A549 (cell line): Measurements from ENCODE around the gene CLDN34. TPM values are rescaled to one million over a fixed set of nuclear protein-coding genes. Genes with fewer than 3 reads are reported as not detected.

Source experiments
- ATAC-seq, 2 experiments: fragments of 200-7000 bp in 1 of 2; fragments of >200 bp in 1 of 2; cut with Nextera tagmentation in 1 of 2; cut with Tn5 transposase in 1 of 2; 3 replicates each; pipeline versions ENCODE4 v1.8.0 to v1.9.1; 2018 to 2020; ENCODE audit warnings: mild to moderate bottlenecking in 1 of 2, moderate library complexity in 1 of 2
- CTCF ChIA-PET: fragments of 300-600 bp; sonication (Branson Sonifier 250); formaldehyde crosslinking; extraction: SDS; loops from one replicate; lab custom pipeline; 2021; ENCODE audit warnings: antibody characterized with exemption, inconsistent platforms; lab: Yijun Ruan, JAX
- POLR2A ChIA-PET: fragments of 350-600 bp; formaldehyde crosslinking; extraction: SDS; loops from one replicate; lab custom pipeline; 2021; ENCODE audit warnings: antibody characterized with exemption, inconsistent platforms; lab: Yijun Ruan, JAX
- DNase-seq, 2 experiments: peaks; one replicate each; pipeline versions ENCODE4 v3.0.0 to v3.0.0-alpha.2; 2011 to 2016; ENCODE audit warnings: low read depth in 1 of 2, low spot score in 1 of 2
- FAIRE-seq: peaks from 2 replicates; lab custom pipeline; 2011; peaks lifted over from hg19 to GRCh38; lab: Jason Lieb, UNC
- H3K27ac ChIP-seq, 2 experiments: fragments of >200 bp; sonication (Bioruptor Twin); formaldehyde crosslinking; 3 replicates each; pipeline ENCODE4 v1.5.1; 2016 to 2017
- H3K4me1 ChIP-seq: fragments of >200 bp; sonication (Bioruptor Twin); formaldehyde crosslinking; 3 replicates; pipeline ENCODE4 v1.6.1; 2016
- H3K4me2 ChIP-seq: fragments of >200 bp; sonication (Bioruptor Twin); formaldehyde crosslinking; 3 replicates; pipeline ENCODE4 v1.6.1; 2016
- H3K4me3 ChIP-seq: fragments of >200 bp; sonication (Bioruptor Twin); formaldehyde crosslinking; 3 replicates; pipeline ENCODE4 v1.5.1; 2016
- H3K9me3 ChIP-seq: fragments of >200 bp; sonication (Bioruptor Twin); formaldehyde crosslinking; 3 replicates; pipeline ENCODE4 v1.6.1; 2016
- CBX8 ChIP-seq: fragments of 200-600 bp; sonication (generic); IDR thresholded peaks from 2 replicates; pipeline ENCODE4 v1.6.1; 2016
- CHD2 ChIP-seq: fragments of 150-350 bp; IDR thresholded peaks from 2 replicates; pipeline ENCODE4 v1.6.1; 2014; ENCODE audit warnings: low read length; ENCODE audit not compliant: partially characterized antibody
- EHMT2 ChIP-seq: fragments of 200-600 bp; sonication (generic); IDR thresholded peaks from 2 replicates; pipeline ENCODE4 v1.6.1; 2016; ENCODE audit warnings: antibody characterized with exemption, low read depth, mild to moderate bottlenecking, moderate library complexity
- FOXS1 ChIP-seq: fragments of 250-450 bp; sonication (Bioruptor Pico); IDR thresholded peaks from 2 replicates; pipeline ENCODE4 v1.5.0; 2020; ENCODE audit warnings: mild to moderate bottlenecking, moderate library complexity
- HDAC2 ChIP-seq: fragments of 200-600 bp; sonication (generic); IDR thresholded peaks from 2 replicates; pipeline ENCODE4 v1.6.1; 2016
- HEYL ChIP-seq: fragments of 250-450 bp; sonication (Bioruptor Pico); IDR thresholded peaks from 2 replicates; pipeline ENCODE4 v1.8.0; 2021; ENCODE audit warnings: mild to moderate bottlenecking, moderate library complexity
- KDM1A ChIP-seq: fragments of 200-600 bp; sonication (generic); IDR thresholded peaks from 2 replicates; pipeline ENCODE4 v1.6.1; 2016; ENCODE audit warnings: low read depth, mild to moderate bottlenecking
- KDM5A ChIP-seq: fragments of 200-600 bp; sonication (generic); IDR thresholded peaks from 2 replicates; pipeline ENCODE4 v1.6.1; 2016; ENCODE audit warnings: antibody characterized with exemption, mild to moderate bottlenecking
- MAFK ChIP-seq: fragments of 450-650 bp; IDR thresholded peaks from 2 replicates; pipeline ENCODE4 v1.6.1; 2014; ENCODE audit not compliant: partially characterized antibody
- NPAS2 ChIP-seq: fragments of 250-450 bp; sonication (Bioruptor Pico); IDR thresholded peaks from 2 replicates; pipeline ENCODE4 v1.8.0; 2022; ENCODE audit warnings: mild to moderate bottlenecking, moderate library complexity, borderline replicate concordance
- RARB ChIP-seq: fragments of 250-450 bp; sonication (Bioruptor Pico); IDR thresholded peaks from 2 replicates; pipeline ENCODE4 v1.8.0; 2021; ENCODE audit warnings: mild to moderate bottlenecking, moderate library complexity
- RFX5 ChIP-seq: fragments of 450-650 bp; IDR thresholded peaks from 2 replicates; pipeline ENCODE4 v1.7.1; 2014; ENCODE audit warnings: antibody characterized with exemption, mild to moderate bottlenecking, moderate library complexity
- TFCP2L1 ChIP-seq: fragments of 250-450 bp; sonication (Bioruptor Pico); IDR thresholded peaks from 2 replicates; pipeline ENCODE4 v1.5.0; 2021; ENCODE audit warnings: mild to moderate bottlenecking
- ZFP36 ChIP-seq: fragments of 450-650 bp; IDR thresholded peaks from 2 replicates; pipeline ENCODE4 v1.6.1; 2014; ENCODE audit warnings: borderline replicate concordance; ENCODE audit not compliant: partially characterized antibody
- ZNF302 ChIP-seq: fragments of 250-450 bp; sonication (Bioruptor Pico); IDR thresholded peaks from 2 replicates; pipeline ENCODE4 v1.9.0; 2021; ENCODE audit warnings: inconsistent platforms, mild to moderate bottlenecking, moderate library complexity
- WGBS: methylation state at CpG from one replicate; pipeline ENCODE4 v1.1.6; 2017; ENCODE audit errors: missing lambda C conversion rate; 5-methylcytosine and 5-hydroxymethylcytosine counted together
- polyA plus RNA-seq, 4 experiments: library from polyadenylated mRNA; depleted of rRNA in 3 of 4; stranded (reverse); fragments of >200 nt; fragmentation: RNase III in 1 of 4; extraction: RNeasy Plus Mini Kit Qiagen cat#74134 plus additional on column Dnase treatment in 1 of 4; gene quantifications; 2 replicates in 3 of 4; 3 replicates in 1 of 4; pipeline ENCODE4 v1.2.3, GENCODE V29; 2011 to 2017
- TF ChIP-seq, protein P1 (sequence below): fragments of 200-600 bp; sonication (generic); IDR thresholded peaks from 2 replicates; pipeline ENCODE4 v1.6.1; 2016; ENCODE audit warnings: antibody characterized with exemption, mild to moderate bottlenecking, moderate library complexity
- TF ChIP-seq, protein P2 (sequence below): fragments of 150-350 bp; IDR thresholded peaks from 2 replicates; pipeline ENCODE4 v1.6.1; 2014; ENCODE audit warnings: low read depth, mild to moderate bottlenecking, low read length

The CLDN34 gene
- polyA plus RNA-seq, 2 of the 4 experiments (the other 2 are of a cell fraction): not detected

DNA sequence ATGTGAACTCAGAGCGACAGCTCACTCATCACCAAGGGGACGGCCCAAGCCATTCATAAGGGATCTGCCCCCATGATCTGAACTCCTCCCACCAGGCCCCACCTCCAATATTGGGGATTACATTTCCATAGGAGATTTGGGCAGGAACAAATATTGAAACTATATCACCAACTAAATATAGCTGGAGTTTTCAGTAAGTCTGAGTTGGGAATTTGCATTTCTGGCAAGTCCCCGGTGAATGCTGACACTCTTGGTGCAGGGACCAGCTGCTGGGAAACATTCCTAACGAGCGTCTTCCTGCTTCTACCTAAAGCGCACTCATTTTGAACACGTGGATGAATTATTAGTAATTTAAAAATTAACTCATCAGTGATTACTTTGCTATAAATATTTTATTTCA, 13.2 kb downstream of the CLDN34 start (continued):
- TF ChIP-seq, protein P1, sequence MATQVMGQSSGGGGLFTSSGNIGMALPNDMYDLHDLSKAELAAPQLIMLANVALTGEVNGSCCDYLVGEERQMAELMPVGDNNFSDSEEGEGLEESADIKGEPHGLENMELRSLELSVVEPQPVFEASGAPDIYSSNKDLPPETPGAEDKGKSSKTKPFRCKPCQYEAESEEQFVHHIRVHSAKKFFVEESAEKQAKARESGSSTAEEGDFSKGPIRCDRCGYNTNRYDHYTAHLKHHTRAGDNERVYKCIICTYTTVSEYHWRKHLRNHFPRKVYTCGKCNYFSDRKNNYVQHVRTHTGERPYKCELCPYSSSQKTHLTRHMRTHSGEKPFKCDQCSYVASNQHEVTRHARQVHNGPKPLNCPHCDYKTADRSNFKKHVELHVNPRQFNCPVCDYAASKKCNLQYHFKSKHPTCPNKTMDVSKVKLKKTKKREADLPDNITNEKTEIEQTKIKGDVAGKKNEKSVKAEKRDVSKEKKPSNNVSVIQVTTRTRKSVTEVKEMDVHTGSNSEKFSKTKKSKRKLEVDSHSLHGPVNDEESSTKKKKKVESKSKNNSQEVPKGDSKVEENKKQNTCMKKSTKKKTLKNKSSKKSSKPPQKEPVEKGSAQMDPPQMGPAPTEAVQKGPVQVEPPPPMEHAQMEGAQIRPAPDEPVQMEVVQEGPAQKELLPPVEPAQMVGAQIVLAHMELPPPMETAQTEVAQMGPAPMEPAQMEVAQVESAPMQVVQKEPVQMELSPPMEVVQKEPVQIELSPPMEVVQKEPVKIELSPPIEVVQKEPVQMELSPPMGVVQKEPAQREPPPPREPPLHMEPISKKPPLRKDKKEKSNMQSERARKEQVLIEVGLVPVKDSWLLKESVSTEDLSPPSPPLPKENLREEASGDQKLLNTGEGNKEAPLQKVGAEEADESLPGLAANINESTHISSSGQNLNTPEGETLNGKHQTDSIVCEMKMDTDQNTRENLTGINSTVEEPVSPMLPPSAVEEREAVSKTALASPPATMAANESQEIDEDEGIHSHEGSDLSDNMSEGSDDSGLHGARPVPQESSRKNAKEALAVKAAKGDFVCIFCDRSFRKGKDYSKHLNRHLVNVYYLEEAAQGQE: no peak
- no peak for TF ChIP-seq KDM1A
- no peak for TF ChIP-seq MAFK

DNA sequence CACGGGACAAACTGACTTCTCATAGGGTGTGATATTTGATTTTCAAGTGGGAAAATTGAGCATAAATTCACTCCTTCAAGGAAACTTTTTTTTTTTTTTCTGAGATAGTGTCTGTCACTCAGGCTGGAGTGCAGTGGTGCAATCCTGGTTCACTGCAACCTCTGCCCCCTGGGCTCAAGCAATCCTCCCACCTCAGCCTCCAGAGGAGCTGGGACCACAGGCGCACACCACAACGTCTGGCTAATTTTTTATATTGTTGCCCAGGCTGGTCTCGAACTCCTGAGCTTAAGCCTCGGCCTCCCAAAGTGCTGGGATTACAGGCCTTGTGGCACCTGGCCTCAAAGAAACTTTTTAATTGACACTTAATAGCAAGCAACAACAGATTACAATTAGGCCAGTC, 13.8 kb downstream of the CLDN34 start:
- ChIA-PET POLR2A (no interaction called here), CTCF (interaction anchor here (6.0 kb wide), 1 partner anchor 139 kb away, joined by 49 read pairs; no protein-coding TSS in a partner anchor)
- no peak overlapping the region for H3K27ac ChIP-seq
- WGBS: 63% methylated on average over 5 of the region's 5 CpGs
- DNase-seq (no peak), FAIRE-seq (no peak), ATAC-seq (no peak)
- TF ChIP-seq FOXS1 (no peak), RFX5 (no peak), RARB (no peak), HDAC2 (no peak), KDM5A (no peak), CHD2 (no peak), NPAS2 (CRISPR knock-in tag) (no peak)
- TF ChIP-seq, protein P2, sequence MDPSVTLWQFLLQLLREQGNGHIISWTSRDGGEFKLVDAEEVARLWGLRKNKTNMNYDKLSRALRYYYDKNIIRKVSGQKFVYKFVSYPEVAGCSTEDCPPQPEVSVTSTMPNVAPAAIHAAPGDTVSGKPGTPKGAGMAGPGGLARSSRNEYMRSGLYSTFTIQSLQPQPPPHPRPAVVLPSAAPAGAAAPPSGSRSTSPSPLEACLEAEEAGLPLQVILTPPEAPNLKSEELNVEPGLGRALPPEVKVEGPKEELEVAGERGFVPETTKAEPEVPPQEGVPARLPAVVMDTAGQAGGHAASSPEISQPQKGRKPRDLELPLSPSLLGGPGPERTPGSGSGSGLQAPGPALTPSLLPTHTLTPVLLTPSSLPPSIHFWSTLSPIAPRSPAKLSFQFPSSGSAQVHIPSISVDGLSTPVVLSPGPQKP: no peak
- no peak overlapping the region for H3K4me2 ChIP-seq
- no peaks in the 10 kb centered on the region for H3K4me1 ChIP-seq
- H3K4me3 ChIP-seq: no peak overlapping the region
- no peaks in the 10 kb centered on the region for H3K9me3 ChIP-seq

DNA sequence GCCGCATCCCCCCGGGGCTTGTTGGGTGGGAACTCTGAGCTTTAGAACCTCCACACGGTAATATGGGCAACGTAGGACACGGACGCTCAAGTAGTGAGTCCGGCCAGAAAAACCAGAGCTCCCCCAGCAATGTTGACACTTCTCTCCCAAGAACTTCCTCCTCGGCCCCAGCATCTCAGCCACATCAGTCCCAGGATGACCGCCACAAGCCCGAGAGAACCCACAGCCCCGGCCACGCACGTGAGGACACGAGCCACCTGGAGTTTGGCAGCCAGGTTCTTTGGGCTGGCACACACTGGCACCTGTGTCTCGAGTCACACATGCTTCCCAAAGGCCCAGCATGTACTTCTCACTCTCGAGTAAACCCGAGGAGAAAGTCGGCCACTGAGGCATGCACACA, 16.3 kb downstream of the CLDN34 start:
- DNase-seq (no peak), ATAC-seq (no peak), FAIRE-seq (no peak)
- Histone ChIP-seq H3K4me1 (no peaks in the 10 kb centered on the region), H3K4me2 (no peak overlapping the region), H3K4me3 (no peak overlapping the region), H3K27ac (no peak overlapping the region), H3K9me3 (no peaks in the 10 kb centered on the region)
- CTCF ChIA-PET: interaction anchor here (0.8 to 6.0 kb wide), 3 partner anchors 9 to 136 kb away, joined by 3 to 49 read pairs (median 3); no protein-coding TSS in a partner anchor
- WGBS: 67% methylated on average over 18 of the region's 18 CpGs
- POLR2A ChIA-PET: no interaction called here
- no peak for TF ChIP-seq KDM5A
- no peak for TF ChIP-seq HEYL (CRISPR knock-in tag)
- TF ChIP-seq CBX8: no peak
- TF ChIP-seq EHMT2: no peak

DNA sequence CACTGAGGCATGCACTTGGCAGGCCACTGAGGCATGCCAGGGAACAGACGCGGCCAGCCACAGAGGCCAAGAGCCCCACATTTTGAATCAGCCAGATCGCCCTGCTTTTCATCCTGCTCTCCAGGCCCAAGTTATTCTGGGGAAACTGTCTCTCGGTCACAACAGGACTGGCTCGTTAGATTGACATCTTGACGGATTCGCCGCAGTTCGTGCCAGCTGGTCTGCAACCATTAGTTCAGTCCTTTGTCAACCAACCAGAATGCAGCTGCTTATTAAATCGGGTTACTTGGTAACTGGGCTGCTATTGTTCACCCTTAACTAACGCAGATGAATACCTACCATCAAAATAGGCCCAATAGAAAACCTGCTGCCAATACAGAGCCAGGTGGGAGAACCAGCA, 16.7 kb downstream of the CLDN34 start:
- H3K4me1 ChIP-seq: no peaks in the 10 kb centered on the region
- ChIA-PET POLR2A (no interaction called here), CTCF (interaction anchor here (0.9 to 6.0 kb wide), 2 partner anchors 12 to 136 kb away, joined by 3 to 49 read pairs; no protein-coding TSS in a partner anchor)
- DNase-seq (no peak), ATAC-seq (no peak), FAIRE-seq (no peak)
- no peaks in the 10 kb centered on the region for H3K9me3 ChIP-seq
- H3K4me3 ChIP-seq: no peak overlapping the region
- 80% methylated on average over 11 of the region's 11 CpGs for WGBS
- H3K27ac ChIP-seq: no peak overlapping the region
- TF ChIP-seq MAFK: no peak
- no peak for TF ChIP-seq RARB
- TF ChIP-seq, protein P1: no peak
- no peak for TF ChIP-seq FOXS1
- TF ChIP-seq TFCP2L1 (CRISPR knock-in tag): no peak
- TF ChIP-seq ZNF302 (CRISPR knock-in tag): no peak
- no peak for TF ChIP-seq ZFP36
- no peak overlapping the region for H3K4me2 ChIP-seq
